OCI-LY1 (cell line): ENCODE results near the gene SHFL.

Experiments used
- H2AFZ ChIP-seq: fragments of 200-600 bp; sonication (generic), shearing (Covaris generic); 2 replicates; pipeline ENCODE4 v1.6.0; 2014; ENCODE audit warnings: antibody characterized with exemption, mild to moderate bottlenecking, low read length
- H3F3A ChIP-seq: fragments of 200-600 bp; sonication (generic), shearing (Covaris generic); 2 replicates; pipeline ENCODE4 v1.6.0; 2014; ENCODE audit warnings: mild to moderate bottlenecking, antibody characterized with exemption, low read length, moderate library complexity; ENCODE audit not compliant: insufficient read depth
- H3K27ac ChIP-seq: fragments of 200-600 bp; sonication (generic); 2 replicates; pipeline ENCODE4 v1.5.1; 2014; ENCODE audit warnings: low read length, mixed run types, mild to moderate bottlenecking, low read depth; ENCODE audit not compliant: poor library complexity, severe bottlenecking
- H3K27me3 ChIP-seq: fragments of 200-600 bp; sonication (generic); 2 replicates; pipeline ENCODE4 v1.6.0; 2014; ENCODE audit warnings: antibody characterized with exemption, mild to moderate bottlenecking, low read length, moderate library complexity; ENCODE audit not compliant: insufficient read depth
- H3K36me3 ChIP-seq: fragments of 200-600 bp; sonication (generic); 2 replicates; pipeline ENCODE4 v1.6.1; 2014; ENCODE audit warnings: mild to moderate bottlenecking, antibody characterized with exemption, low read length, moderate library complexity, mixed read lengths; ENCODE audit not compliant: insufficient read depth
- H3K4me1 ChIP-seq: fragments of 200-600 bp; sonication (generic); 2 replicates; pipeline ENCODE4 v1.5.1; 2014; ENCODE audit warnings: mild to moderate bottlenecking, low read length, moderate library complexity; ENCODE audit not compliant: insufficient read depth, severe bottlenecking
- H3K4me2 ChIP-seq: fragments of 200-600 bp; sonication (generic), shearing (Covaris generic); 2 replicates; pipeline ENCODE4 v1.6.1; 2014; ENCODE audit warnings: low read length
- H3K4me3 ChIP-seq: fragments of 200-600 bp; sonication (generic); 2 replicates; pipeline ENCODE4 v1.5.1; 2014; ENCODE audit warnings: low read length, low read depth, mild to moderate bottlenecking, mixed read lengths; ENCODE audit not compliant: poor library complexity, severe bottlenecking
- H3K79me2 ChIP-seq: fragments of 200-600 bp; shearing (Covaris generic); 2 replicates; pipeline ENCODE4 v1.6.1; 2016; ENCODE audit warnings: mixed run types, low read length, mixed read lengths; ENCODE audit not compliant: insufficient read depth
- H3K9ac ChIP-seq: fragments of 200-600 bp; sonication (generic), shearing (Covaris generic); 2 replicates; pipeline ENCODE4 v1.6.1; 2014; ENCODE audit warnings: mild to moderate bottlenecking, low read length, mixed read lengths
- H3K9me2 ChIP-seq: fragments of 200-600 bp; sonication (generic), shearing (Covaris generic); 2 replicates; pipeline ENCODE4 v1.6.1; 2014; ENCODE audit warnings: low read depth, mild to moderate bottlenecking, low read length, mixed read lengths
- H3K9me3 ChIP-seq: fragments of 200-600 bp; shearing (Covaris generic); 2 replicates; pipeline ENCODE4 v1.6.1; 2014; ENCODE audit warnings: low read length, mixed read lengths
- H4K20me1 ChIP-seq: fragments of 200-600 bp; sonication (generic), shearing (Covaris generic); 2 replicates; pipeline ENCODE4 v1.6.0; 2016; ENCODE audit warnings: mild to moderate bottlenecking, low read length; ENCODE audit not compliant: insufficient read depth
- CTCF ChIP-seq: fragments of 200-600 bp; sonication (generic), shearing (Covaris generic); IDR thresholded peaks from 2 replicates; pipeline ENCODE4 v1.5.1; 2017; ENCODE audit warnings: mild to moderate bottlenecking, antibody characterized with exemption, low read length, moderate library complexity, mixed read lengths
- EZH2 ChIP-seq: fragments of 200-600 bp; sonication (generic), shearing (Covaris generic); IDR thresholded peaks from 2 replicates; pipeline ENCODE4 v1.8.0; 2017; ENCODE audit warnings: borderline replicate concordance, mixed run types, mild to moderate bottlenecking, antibody characterized with exemption, low read length, moderate library complexity, mixed read lengths

Gene SHFL

GRCh38 chr19:10085641-10086590 lies at the start of gene SHFL:
SHFL (plus strand) TSS chr19:10086317; CDS start chr19:10086428, 111 bp downstream.
- H3K4me2 ChIP-seq = peak within 1 kb of the TSS; percentile 77
- H3K9me3 ChIP-seq = no peaks in the 10 kb centered on the region
- H3K27me3 ChIP-seq = no peaks in the 10 kb centered on the region
- H3K4me3 ChIP-seq = peak within 1 kb of the TSS; percentile 92
- no peak within 1 kb of the TSS for H2AFZ ChIP-seq
- H3K9ac ChIP-seq = peak within 1 kb of the TSS; percentile 92
- H3K36me3 ChIP-seq = peaks cover 16% of the 10 kb centered on the region; the same call in 1 of the 2 replicates
- no peaks in the 10 kb centered on the region; the same call in 1 of the 2 replicates for H3F3A ChIP-seq
- peak within 1 kb of the TSS; percentile 3 for H3K27ac ChIP-seq
- no peak for TF ChIP-seq EZH2
- no peak for TF ChIP-seq CTCF
- no peaks in the 10 kb centered on the region for H3K9me2 ChIP-seq
- no peaks in the 10 kb centered on the region for H3K79me2 ChIP-seq
- H4K20me1 ChIP-seq = no peaks in the 10 kb centered on the region
- peaks cover 15% of the 10 kb centered on the region for H3K4me1 ChIP-seq

GRCh38 chr19:10036601-10037071 lies 49.5 kb upstream of the SHFL start:
- H3K27me3 ChIP-seq = peaks cover 1% of the 10 kb centered on the region; the same call in 1 of the 2 replicates

GRCh38 chr19:10037367-10037766 lies 48.8 kb upstream of the SHFL start:
- Histone ChIP-seq H3K4me1 (no peaks in the 10 kb centered on the region), H3F3A (no peaks in the 10 kb centered on the region), H3K9me3 (no peaks in the 10 kb centered on the region), H2AFZ (no peak overlapping the region), H3K9me2 (no peaks in the 10 kb centered on the region), H4K20me1 (no peaks in the 10 kb centered on the region), H3K4me3 (no peak overlapping the region), H3K27me3 (peaks cover 3% of the 10 kb centered on the region; the same call in 1 of the 2 replicates), H3K9ac (no peak overlapping the region), H3K36me3 (no peaks in the 10 kb centered on the region), H3K79me2 (no peaks in the 10 kb centered on the region), H3K27ac (no peak overlapping the region), H3K4me2 (no peak overlapping the region)
- TF ChIP-seq EZH2 = no peak
- TF ChIP-seq CTCF = no peak

More at GRCh38 chr19:10036601-10037071, 49.5 kb upstream of the SHFL start:
- Histone ChIP-seq H3K36me3 (no peaks in the 10 kb centered on the region), H3K4me3 (no peak overlapping the region), H3K4me1 (no peaks in the 10 kb centered on the region), H3K9ac (no peak overlapping the region), H3K27ac (no peak overlapping the region), H3K4me2 (no peak overlapping the region), H2AFZ (no peak overlapping the region), H3K79me2 (no peaks in the 10 kb centered on the region), H3K9me2 (no peaks in the 10 kb centered on the region), H3K9me3 (no peaks in the 10 kb centered on the region), H4K20me1 (no peaks in the 10 kb centered on the region), H3F3A (no peaks in the 10 kb centered on the region)
- no peak for TF ChIP-seq EZH2
- TF ChIP-seq CTCF = no peak
